Measurements from ENCODE around the gene ENOX1. TPM values are rescaled to one million over a fixed set of nuclear protein-coding genes. Genes with fewer than 3 reads are reported as not detected.
A peak's percentile ranks its signal among the peaks of the same experiment; 100 is the strongest.

Gene ENOX1
- total and polyA plus RNA-seq, 7 donors = 0.23 to 20.2 (median 11.1) TPM

GRCh38 chr13:43268632-43269031 lies 518.1 kb downstream of the ENOX1 start:
- Histone ChIP-seq H3K4me1 (peaks cover 0 to 40% (median 29%) of the 10 kb centered on the region in 4 donors), H3K9me3 (no peaks in the 10 kb centered on the region), H3K4me3 (no peak overlapping the region), H3K27ac (peak overlapping the region; percentile 33 to 81 (median 74)), H3K27me3 (no peaks in the 10 kb centered on the region), H3K36me3 (no peaks in the 10 kb centered on the region)
- DNase-seq = no peak
- intact Hi-C loops (cut with DNase I) = no loop called here
- 44 to 64% methylated on average over 2 of the region's 2 CpGs for WGBS, 2 donors
- no peak for TF ChIP-seq POLR2AphosphoS5 (IDR thresholded peaks at IDR 0.05)
- TF ChIP-seq EP300 (IDR thresholded peaks at IDR 0.05) = no peak
- TF ChIP-seq POLR2A (IDR thresholded peaks at IDR 0.05) = no peak
- TF ChIP-seq, protein P1, sequence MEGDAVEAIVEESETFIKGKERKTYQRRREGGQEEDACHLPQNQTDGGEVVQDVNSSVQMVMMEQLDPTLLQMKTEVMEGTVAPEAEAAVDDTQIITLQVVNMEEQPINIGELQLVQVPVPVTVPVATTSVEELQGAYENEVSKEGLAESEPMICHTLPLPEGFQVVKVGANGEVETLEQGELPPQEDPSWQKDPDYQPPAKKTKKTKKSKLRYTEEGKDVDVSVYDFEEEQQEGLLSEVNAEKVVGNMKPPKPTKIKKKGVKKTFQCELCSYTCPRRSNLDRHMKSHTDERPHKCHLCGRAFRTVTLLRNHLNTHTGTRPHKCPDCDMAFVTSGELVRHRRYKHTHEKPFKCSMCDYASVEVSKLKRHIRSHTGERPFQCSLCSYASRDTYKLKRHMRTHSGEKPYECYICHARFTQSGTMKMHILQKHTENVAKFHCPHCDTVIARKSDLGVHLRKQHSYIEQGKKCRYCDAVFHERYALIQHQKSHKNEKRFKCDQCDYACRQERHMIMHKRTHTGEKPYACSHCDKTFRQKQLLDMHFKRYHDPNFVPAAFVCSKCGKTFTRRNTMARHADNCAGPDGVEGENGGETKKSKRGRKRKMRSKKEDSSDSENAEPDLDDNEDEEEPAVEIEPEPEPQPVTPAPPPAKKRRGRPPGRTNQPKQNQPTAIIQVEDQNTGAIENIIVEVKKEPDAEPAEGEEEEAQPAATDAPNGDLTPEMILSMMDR (IDR thresholded peaks at IDR 0.05) = no peak

DNA sequence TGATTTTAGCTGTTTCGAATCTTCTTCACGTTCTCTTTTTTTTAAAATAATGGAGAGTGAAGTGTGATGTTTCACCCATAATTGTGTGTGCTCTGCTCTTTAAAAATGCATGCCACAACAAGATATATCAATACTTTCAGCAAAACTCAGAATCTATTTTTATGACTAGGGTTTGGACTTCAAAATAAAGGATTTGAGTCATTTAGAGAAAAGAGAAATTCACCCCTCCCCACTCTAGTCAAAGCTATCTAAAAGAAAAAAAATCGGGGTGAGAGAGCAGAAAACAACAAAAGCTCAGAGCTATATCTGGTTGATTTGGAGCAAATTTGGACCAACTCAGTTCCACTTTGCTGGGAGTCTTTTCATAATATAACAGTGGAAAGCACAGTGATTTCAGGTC lies 518.9 kb downstream of the ENOX1 start:
- DNase-seq = no peak
- intact Hi-C loops (cut with DNase I) = no loop called here
- TF ChIP-seq, protein P1 (IDR thresholded peaks at IDR 0.05) = no peak
- TF ChIP-seq POLR2AphosphoS5 (IDR thresholded peaks at IDR 0.05) (no peak), EP300 (IDR thresholded peaks at IDR 0.05) (no peak), POLR2A (IDR thresholded peaks at IDR 0.05) (no peak)
- no peak overlapping the region for H3K4me3 ChIP-seq
- H3K4me1 ChIP-seq = peaks cover 0 to 40% (median 29%) of the 10 kb centered on the region in 4 donors
- H3K27me3 ChIP-seq = no peaks in the 10 kb centered on the region
- 86 to 88% methylated on average over 3 of the region's 3 CpGs for WGBS, 2 donors
- H3K9me3 ChIP-seq = no peaks in the 10 kb centered on the region
- peak overlapping the region in 2 of 4 donors; percentile 71 to 81 for H3K27ac ChIP-seq
- H3K36me3 ChIP-seq = no peaks in the 10 kb centered on the region

- no peak for DNase-seq
- 83 to 86% methylated on average over 9 of the region's 9 CpGs for whole genome bisulfite sequencing, 2 donors
- Histone ChIP-seq H3K27ac (no peak overlapping the region), H3K36me3 (no peaks in the 10 kb centered on the region), H3K4me1 (peaks cover 0 to 40% (median 29%) of the 10 kb centered on the region in 4 donors), H3K27me3 (no peaks in the 10 kb centered on the region), H3K4me3 (no peak overlapping the region), H3K9me3 (no peaks in the 10 kb centered on the region)
- TF ChIP-seq EP300 (IDR thresholded peaks at IDR 0.05) = no peak
- intact Hi-C loops (cut with DNase I) = no loop called here
Observed at GRCh38 chr13:43266936-43267615, 519.7 kb downstream of the ENOX1 start.

GRCh38 chr13:43265028-43265427 lies 521.7 kb downstream of the ENOX1 start:
- intact Hi-C loops (cut with DNase I) = no loop called here
- peaks cover 0 to 24% (median 18%) of the 10 kb centered on the region in 4 donors for H3K4me1 ChIP-seq

GRCh38 chr13:43264458-43264857 lies 522.3 kb downstream of the ENOX1 start:
- intact Hi-C loops (cut with DNase I) = no loop called here
- no peak for DNase-seq
- Histone ChIP-seq H3K4me1 (peaks cover 0 to 18% (median 12%) of the 10 kb centered on the region in 4 donors), H3K36me3 (no peaks in the 10 kb centered on the region), H3K27me3 (no peaks in the 10 kb centered on the region), H3K27ac (no peak overlapping the region), H3K9me3 (no peaks in the 10 kb centered on the region), H3K4me3 (no peak overlapping the region)
- 89 to 98% methylated on average over 1 of the region's 1 CpG for WGBS, 2 donors
- TF ChIP-seq POLR2A (IDR thresholded peaks at IDR 0.05) (no peak), POLR2AphosphoS5 (IDR thresholded peaks at IDR 0.05) (no peak), EP300 (IDR thresholded peaks at IDR 0.05) (no peak)
- TF ChIP-seq, protein P1 (IDR thresholded peaks at IDR 0.05) = no peak

More at GRCh38 chr13:43265028-43265427, 521.7 kb downstream of the ENOX1 start:
- H3K27ac ChIP-seq = no peak overlapping the region
- no peak for DNase-seq
- no peak overlapping the region for H3K4me3 ChIP-seq
- no peaks in the 10 kb centered on the region for H3K9me3 ChIP-seq
- TF ChIP-seq EP300 (IDR thresholded peaks at IDR 0.05) (no peak), POLR2A (IDR thresholded peaks at IDR 0.05) (no peak), POLR2AphosphoS5 (IDR thresholded peaks at IDR 0.05) (no peak)
- TF ChIP-seq, protein P1 (IDR thresholded peaks at IDR 0.05) = no peak
- WGBS, 2 donors = 70 to 71% methylated on average over 4 of the region's 4 CpGs
- no peaks in the 10 kb centered on the region for H3K27me3 ChIP-seq
- no peaks in the 10 kb centered on the region for H3K36me3 ChIP-seq
